Activated CD4-positive, alpha-beta T cell treated with anti-CD3 and anti-CD28 coated beads for 1 hour (primary cell): ENCODE measurements around the gene CRELD1.
A peak's percentile ranks its signal among the peaks of the same experiment; 100 is the strongest.

ENCODE experiments used
- DNase-seq: peaks from one replicate; pipeline ENCODE4 v3.0.0-alpha.2; 2020

CRELD1 gene

GRCh38 chr3:9906480-9906879, 27.2 kb upstream of the CRELD1 start:
- no peak for DNase-seq

GRCh38 chr3:9908286-9908685, 25.3 kb upstream of the CRELD1 start:
- no peak for DNase-seq

GRCh38 chr3:9909221-9910013, 24.2 kb upstream of the CRELD1 start:
- DNase-seq, result no peak

GRCh38 chr3:9911863-9912262, 21.8 kb upstream of the CRELD1 start:
- no peak for DNase-seq

- DNase-seq, result no peak
Measured at GRCh38 chr3:9912294-9912935, 21.2 kb upstream of the CRELD1 start.

- DNase-seq, result no peak
Measured at GRCh38 chr3:9913601-9914000, 20.0 kb upstream of the CRELD1 start.

- no peak for DNase-seq
Measured at GRCh38 chr3:9914011-9914410, 19.6 kb upstream of the CRELD1 start.

GRCh38 chr3:9914559-9915253, 18.9 kb upstream of the CRELD1 start:
- DNase-seq, result no peak

GRCh38 chr3:9915254-9916141, 18.1 kb upstream of the CRELD1 start:
- DNase-seq, result no peak

- DNase-seq, result no peak
Measured at GRCh38 chr3:9916346-9916733, 17.3 kb upstream of the CRELD1 start.

- no peak for DNase-seq
Measured at GRCh38 chr3:9916734-9917680, 16.6 kb upstream of the CRELD1 start, which contains the start of gene IL17RC. TSS of gene IL17RC (plus strand) at chr3:9917098. CDS start at chr3:9917316, 218 bp downstream.

- no peak for DNase-seq
Measured at GRCh38 chr3:9917820-9918219, 15.8 kb upstream of the CRELD1 start.

- no peak for DNase-seq
Measured at GRCh38 chr3:9918261-9919038, 15.2 kb upstream of the CRELD1 start.

- DNase-seq, result no peak
Measured at GRCh38 chr3:9928158-9928557, 5.5 kb upstream of the CRELD1 start.

GRCh38 chr3:9930804-9931418, 2.7 kb upstream of the CRELD1 start:
- no peak for DNase-seq

- DNase-seq, result no peak
Measured at GRCh38 chr3:9932535-9932842, 1.1 kb upstream of the CRELD1 start.

GRCh38 chr3:9932843-9933560, 632 bp upstream of the CRELD1 start:
- peak; percentile 84 for DNase-seq

- no peak for DNase-seq
Measured at GRCh38 chr3:9934235-9934621, 594 bp downstream of the CRELD1 start.

- no peak for DNase-seq
Measured at GRCh38 chr3:9934993-9935392, 1.4 kb downstream of the CRELD1 start.

- no peak for DNase-seq
Measured at GRCh38 chr3:9935966-9936510, 2.4 kb downstream of the CRELD1 start.
